Common myeloid progenitor, CD34-positive (primary cell): Measurements from ENCODE around the gene BRK1.
"Not testable (repeated sequence)": the region's sequence is repeated elsewhere in the genome, so short reads cannot be mapped to it uniquely, and the experiment has no call there.

Experiments used
- CTCF ChIA-PET: fragments of 350-600 bp; sonication (Branson Sonifier 250); formaldehyde crosslinking; loops from one replicate; lab custom pipeline; 2021; ENCODE audit warnings: antibody characterized with exemption; lab: Charles Lee
- POLR2A ChIA-PET: fragments of 350-600 bp; sonication (Branson Sonifier 250); formaldehyde crosslinking; loops from one replicate; lab custom pipeline; 2021; ENCODE audit warnings: antibody characterized with exemption; lab: Charles Lee
- DNase-seq, 3 donors: peaks; one replicate each; pipeline versions ENCODE4 v3.0.0 to v3.0.0-alpha.2; 2013
- H3K27ac ChIP-seq, 2 experiments: 1 replicate in 1 of 2; 2 replicates in 1 of 2; pipeline ENCODE4 v1.7.0; 2013; ENCODE audit warnings: inconsistent platforms in 2 of 2, low read length in 2 of 2, mild to moderate bottlenecking in 2 of 2, low read depth in 1 of 2, moderate library complexity in 1 of 2; ENCODE audit not compliant: severe bottlenecking in 2 of 2, insufficient read depth in 1 of 2, poor library complexity in 1 of 2
- H3K27me3 ChIP-seq, 5 experiments: replicated peaks in 2 of 5; 1 replicate in 3 of 5; 2 replicates in 2 of 5; pipeline versions ENCODE4 v1.6.1 to v1.7.0; 2013; ENCODE audit warnings: low read length in 4 of 5, mild to moderate bottlenecking in 2 of 5, moderate library complexity in 2 of 5, inconsistent platforms in 1 of 5; ENCODE audit not compliant: insufficient read depth in 5 of 5, control insufficient read depth in 4 of 5
- H3K36me3 ChIP-seq, 4 experiments: 1 replicate in 2 of 4; 2 replicates in 2 of 4; pipeline versions ENCODE4 v1.6.1 to v1.7.0; 2013; ENCODE audit warnings: low read length in 3 of 4, control low read depth in 1 of 4, mild to moderate bottlenecking in 1 of 4; ENCODE audit not compliant: control insufficient read depth in 4 of 4, insufficient read depth in 4 of 4
- H3K4me1 ChIP-seq, 4 experiments: 1 replicate in 3 of 4; 2 replicates in 1 of 4; pipeline versions ENCODE4 v1.6.1 to v1.7.1; 2013; ENCODE audit warnings: low read length in 3 of 4, mild to moderate bottlenecking in 3 of 4, control low read depth in 1 of 4, inconsistent platforms in 1 of 4, moderate library complexity in 1 of 4; ENCODE audit not compliant: control insufficient read depth in 4 of 4, insufficient read depth in 4 of 4; ENCODE audit errors: control extremely low read depth in 1 of 4
- H3K4me3 ChIP-seq, 7 experiments: 1 replicate in 4 of 7; 2 replicates in 3 of 7; pipeline versions ENCODE4 v1.5.1 to v1.7.0; 2013; ENCODE audit warnings: mild to moderate bottlenecking in 7 of 7, low read length in 6 of 7, moderate library complexity in 6 of 7, inconsistent platforms in 2 of 7, low read depth in 2 of 7, control low read depth in 1 of 7; ENCODE audit not compliant: insufficient read depth in 4 of 7, control insufficient read depth in 1 of 7; ENCODE audit errors: extremely low read depth in 1 of 7
- H3K9me3 ChIP-seq, 5 experiments: 1 replicate in 4 of 5; 2 replicates in 1 of 5; pipeline versions ENCODE4 v1.6.1 to v1.7.1; 2013; ENCODE audit warnings: low read length in 4 of 5, mild to moderate bottlenecking in 2 of 5, inconsistent platforms in 1 of 5, low read depth in 1 of 5, moderate library complexity in 1 of 5; ENCODE audit not compliant: control insufficient read depth in 4 of 5, insufficient read depth in 2 of 5; ENCODE audit errors: control extremely low read depth in 1 of 5
- WGBS: methylation state at CpG from one replicate; pipeline ENCODE4 v1.1.5; 2013; ENCODE audit not compliant: insufficient coverage; 5-methylcytosine and 5-hydroxymethylcytosine counted together

Gene BRK1

GRCh38 chr3:10173926-10174435, 58.5 kb downstream of the BRK1 start:
- ChIA-PET POLR2A (no interaction called here), CTCF (interaction anchor here (1.2 kb wide), 1 partner anchor 9 kb away, joined by 4 read pairs; the partner anchor contains the start of gene IRAK2)
- H3K36me3 ChIP-seq, result no peaks in the 10 kb centered on the region
- no peak overlapping the region for H3K27ac ChIP-seq
- peaks cover 0 to under 1% (median 0%) of the 10 kb centered on the region in 5 experiments for H3K9me3 ChIP-seq
- H3K4me3 ChIP-seq, result no peak overlapping the region
- H3K27me3 ChIP-seq, result no peaks in the 10 kb centered on the region
- 78% methylated on average over 5 of the region's 6 CpGs for WGBS
- DNase-seq, result peak in 1 of 3 donors; percentile 27
- peaks cover 0 to 10% (median 2%) of the 10 kb centered on the region in 4 experiments for H3K4me1 ChIP-seq

GRCh38 chr3:10175334-10175733, 59.9 kb downstream of the BRK1 start:
- H3K4me3 ChIP-seq, H3K27ac ChIP-seq, DNase-seq, H3K27me3 ChIP-seq, H3K9me3 ChIP-seq, H3K36me3 ChIP-seq, CTCF ChIA-PET: not testable (repeated sequence)
- H3K4me1 ChIP-seq, result peaks cover 0 to 12% (median 2%) of the 10 kb centered on the region in 4 experiments
- 100% methylated on average over 4 of the region's 7 CpGs for WGBS
- POLR2A ChIA-PET, result interaction anchor here (0.6 kb wide), 1 partner anchor 135 kb away, joined by 3 read pairs; no protein-coding TSS in a partner anchor

GRCh38 chr3:10176150-10176549, 60.7 kb downstream of the BRK1 start:
- H3K9me3 ChIP-seq, H3K4me3 ChIP-seq, H3K27ac ChIP-seq, POLR2A ChIA-PET, H3K36me3 ChIP-seq, DNase-seq, CTCF ChIA-PET, H3K27me3 ChIP-seq: not testable (repeated sequence)
- H3K4me1 ChIP-seq, result peaks cover 0 to 18% (median 2%) of the 10 kb centered on the region in 4 experiments
- 93% methylated on average over 3 of the region's 4 CpGs for WGBS
